Fibroblast of mammary gland (primary cell): ENCODE results near the gene YTHDF2.
A peak's percentile ranks its signal among the peaks of the same experiment; 100 is the strongest.
"Not testable (repeated sequence)": the region's sequence is repeated elsewhere in the genome, so short reads cannot be mapped to it uniquely, and the experiment has no call there.

Experiments
- DNase-seq: peaks from one replicate; pipeline ENCODE4 v3.0.0-alpha.2; 2010; ENCODE audit warnings: low read depth
- H3K4me3 ChIP-seq: 2 replicates; pipeline ENCODE4 v1.5.1; 2011; ENCODE audit warnings: low read depth, mild to moderate bottlenecking, low read length, moderate library complexity; ENCODE audit not compliant: control insufficient read depth
- CTCF ChIP-seq: conservative IDR thresholded peaks from 2 replicates; pipeline ENCODE4 v1.5.1; 2011; ENCODE audit warnings: low read depth, low read length, inconsistent platforms; ENCODE audit not compliant: control insufficient read depth, insufficient read depth

Gene YTHDF2

DNA sequence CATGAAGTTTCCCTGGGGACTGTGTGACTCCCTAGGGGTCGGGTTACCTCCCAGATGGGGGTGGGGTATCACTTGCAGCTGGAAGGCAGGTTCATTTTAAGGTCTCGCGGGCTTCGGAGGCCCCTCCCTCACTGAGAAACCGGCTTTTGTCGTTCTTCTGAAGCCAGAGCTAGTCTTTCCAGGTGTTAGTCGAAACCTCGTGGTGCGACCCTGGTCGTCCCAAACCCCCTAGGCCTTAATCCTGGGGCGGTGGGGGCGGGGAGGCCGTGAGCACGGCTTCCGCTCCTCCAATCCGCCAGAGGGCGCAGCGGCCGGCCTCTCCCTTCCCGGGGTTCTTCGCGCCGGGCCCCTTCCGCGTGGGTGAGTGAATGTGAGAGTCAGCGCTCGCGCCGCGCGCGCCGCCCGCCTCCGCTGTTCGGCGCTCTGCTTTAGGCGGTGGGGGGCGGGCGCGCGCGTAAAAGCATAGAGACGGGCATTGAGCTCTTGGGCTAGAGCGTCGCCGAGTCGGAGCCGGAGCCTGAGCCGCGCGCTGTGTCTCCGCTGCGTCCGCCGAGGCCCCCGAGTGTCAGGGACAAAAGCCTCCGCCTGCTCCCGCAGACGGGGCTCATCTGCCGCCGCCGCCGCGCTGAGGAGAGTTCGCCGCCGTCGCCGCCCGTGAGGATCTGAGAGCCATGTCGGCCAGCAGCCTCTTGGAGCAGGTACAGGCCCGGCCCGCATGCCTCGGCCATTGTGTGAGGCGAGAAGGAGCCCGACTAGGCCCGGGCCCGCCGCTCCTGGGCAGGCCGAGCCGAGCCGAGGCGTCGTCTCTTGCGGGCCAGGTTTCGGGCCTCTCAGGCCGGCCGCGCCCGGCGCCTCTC lies at the start of gene YTHDF2:
Gene YTHDF2, plus strand, starts transcription at position 491 of the 857 bp plus-strand sequence. Its CDS starts 181 bp downstream, at position 672.
- H3K4me3 ChIP-seq, result peak within 1 kb of the TSS; percentile 91

GRCh38 chr1:28691627-28692026 lies 45.1 kb upstream of the YTHDF2 start:
- DNase-seq, H3K4me3 ChIP-seq: not testable (repeated sequence)

More for the DNA sequence above, at the start of gene YTHDF2:
- DNase-seq, result peak; percentile 94
- TF ChIP-seq CTCF, result peak; percentile 66

DNA sequence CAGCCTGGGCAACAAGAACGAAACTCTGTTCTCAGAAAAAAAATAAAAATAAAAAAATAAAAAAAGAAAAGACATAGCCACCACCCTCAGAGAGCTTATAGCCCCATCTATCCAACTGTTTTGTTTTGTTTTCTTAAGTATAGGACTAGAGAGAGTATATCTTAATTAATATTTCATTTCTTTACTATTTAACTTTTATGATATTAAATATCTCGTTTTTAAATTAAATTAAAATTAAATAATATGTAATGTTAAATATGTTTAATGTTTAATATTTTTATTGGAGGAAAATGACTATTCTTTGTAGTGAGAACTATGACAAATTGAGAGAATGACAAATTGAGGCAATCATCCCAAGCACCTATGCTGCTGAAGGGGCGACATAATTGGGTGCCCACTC lies 33.1 kb upstream of the YTHDF2 start:
- no peak for TF ChIP-seq CTCF
- no peak for DNase-seq
- H3K4me3 ChIP-seq, result no peak overlapping the region

DNA sequence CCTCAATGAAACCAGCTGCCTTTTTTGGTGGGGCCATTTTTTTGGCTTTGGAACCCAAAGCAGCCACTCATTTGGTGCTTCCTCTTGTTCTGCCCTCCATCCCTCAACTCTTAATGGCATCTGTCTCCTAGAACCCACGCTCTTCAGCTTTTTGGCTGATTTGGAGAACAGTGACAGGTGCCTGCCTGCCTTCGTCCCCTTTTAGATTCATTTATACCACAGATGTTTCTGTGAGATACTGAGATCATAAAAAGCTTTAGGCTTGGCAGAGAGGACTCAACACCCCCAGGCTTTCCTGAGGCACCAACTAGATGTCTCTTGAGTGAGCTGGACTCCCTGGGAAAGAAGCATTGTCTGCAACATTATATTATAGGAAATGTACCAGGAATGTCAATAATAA lies 20.4 kb upstream of the YTHDF2 start:
- no peak for TF ChIP-seq CTCF
- DNase-seq, result no peak

GRCh38 chr1:28718166-28718565 lies 18.6 kb upstream of the YTHDF2 start:
- no peak for DNase-seq
- H3K4me3 ChIP-seq, result no peak overlapping the region
- no peak for TF ChIP-seq CTCF

More for the DNA sequence above, 20.4 kb upstream of the YTHDF2 start:
- no peak overlapping the region for H3K4me3 ChIP-seq

- TF ChIP-seq CTCF, result no peak
- peak; percentile 65 for DNase-seq
- H3K4me3 ChIP-seq, result no peak overlapping the region
Measured at GRCh38 chr1:28718586-28719331, 18.0 kb upstream of the YTHDF2 start.

GRCh38 chr1:28719332-28719619 lies 17.5 kb upstream of the YTHDF2 start:
- DNase-seq, result no peak
- H3K4me3 ChIP-seq, result no peak overlapping the region
- TF ChIP-seq CTCF, result peak; percentile 3
